NCI-H345 (cell line): ENCODE data around the gene SPTLC3.
A peak's percentile ranks its signal among the peaks of the same experiment; 100 is the strongest.

ENCODE experiments used
- DNase-seq: peaks from one replicate; lab custom pipeline; 2025; lab: John Stamatoyannopoulos, UW

SPTLC3 gene

DNA sequence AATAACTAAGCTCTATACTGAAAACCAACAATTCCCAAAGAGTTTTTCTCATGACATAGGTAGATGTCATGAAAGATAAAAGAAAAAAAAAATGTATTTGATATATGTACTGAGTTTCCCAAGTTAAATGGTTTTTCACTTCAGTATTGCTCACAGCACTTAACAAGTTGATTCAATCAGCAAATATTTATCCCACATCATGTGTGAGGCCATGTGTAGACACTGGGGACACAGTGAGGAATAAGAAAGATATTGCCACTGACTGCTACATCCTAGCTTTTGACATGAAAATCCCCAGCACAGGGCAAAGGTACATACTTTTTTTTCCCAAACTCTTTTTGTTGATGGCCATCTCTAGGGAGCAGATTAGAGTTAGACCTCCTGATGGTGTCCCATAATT is 25.3 kb downstream of the SPTLC3 start:
- DNase-seq = no peak

DNA sequence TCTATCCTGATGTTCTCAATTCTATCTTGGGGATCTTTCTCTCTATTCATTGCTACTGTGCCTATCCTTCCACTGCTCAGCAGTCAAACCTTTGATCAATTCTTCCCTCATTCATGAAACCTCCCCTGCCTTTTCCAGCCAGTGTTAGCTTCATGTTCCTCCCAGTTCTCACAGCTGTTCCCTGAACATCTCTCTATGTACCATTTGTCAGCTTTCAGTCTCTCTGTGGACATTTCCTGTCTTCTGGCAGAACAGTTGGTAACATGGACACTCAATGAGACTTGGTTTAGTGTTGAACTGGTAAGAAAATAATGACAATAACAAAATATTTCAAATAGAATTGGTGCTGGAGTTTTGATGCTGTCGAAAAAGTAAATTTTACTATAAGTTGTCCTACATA is 26.2 kb downstream of the SPTLC3 start:
- no peak for DNase-seq

DNA sequence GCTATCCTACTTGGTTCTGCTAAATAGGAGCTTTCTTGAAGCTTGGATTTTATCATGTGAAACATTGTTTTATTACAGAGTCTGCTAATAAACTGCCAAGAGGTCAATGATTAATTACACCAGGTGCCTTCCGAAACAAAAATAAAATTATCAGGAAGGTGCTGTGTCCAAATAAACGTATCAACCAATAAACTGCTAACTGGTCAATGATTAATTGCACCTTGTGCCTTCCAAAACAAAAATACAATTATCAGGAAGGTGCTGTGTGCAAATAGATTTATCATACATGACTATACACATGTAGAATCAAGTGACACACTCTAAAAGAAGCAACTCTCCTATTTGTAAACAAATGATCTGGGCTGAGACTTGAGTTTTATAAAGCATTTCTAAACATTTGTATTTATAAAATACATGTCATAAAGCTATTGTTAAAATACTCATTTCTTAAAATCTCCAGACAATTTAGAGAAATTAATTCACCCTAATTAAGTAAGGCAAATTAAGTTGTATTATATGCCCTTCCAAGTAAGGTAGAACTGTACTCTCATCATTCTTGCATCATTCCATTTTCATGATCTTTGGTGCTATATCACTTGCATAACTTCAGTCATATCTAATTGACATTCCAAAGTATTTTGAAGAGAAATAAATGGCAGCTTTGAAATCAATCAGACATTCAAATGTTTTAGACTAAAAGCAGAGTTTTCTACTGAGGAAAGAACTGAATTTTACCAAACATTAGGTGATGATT is 26.8 kb downstream of the SPTLC3 start:
- no peak for DNase-seq

DNA sequence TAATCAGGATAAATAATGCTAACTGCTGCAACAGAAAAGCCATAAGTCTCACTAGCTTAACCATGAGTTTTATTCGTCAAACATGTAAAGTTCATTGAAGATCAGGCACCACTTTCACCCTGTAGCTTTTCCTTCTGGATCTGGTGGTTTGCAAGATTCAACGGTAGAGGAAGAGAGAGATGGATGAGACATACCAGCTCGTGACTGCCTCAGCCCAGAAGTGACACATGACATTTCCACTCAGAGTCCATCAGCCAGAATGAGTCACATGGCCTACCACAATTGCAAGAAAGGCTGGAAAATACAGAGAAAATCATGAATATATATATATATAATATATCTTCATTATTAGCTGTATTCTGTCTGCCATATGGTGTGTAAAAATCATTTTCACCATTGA is 29.0 kb downstream of the SPTLC3 start:
- no peak for DNase-seq

DNA sequence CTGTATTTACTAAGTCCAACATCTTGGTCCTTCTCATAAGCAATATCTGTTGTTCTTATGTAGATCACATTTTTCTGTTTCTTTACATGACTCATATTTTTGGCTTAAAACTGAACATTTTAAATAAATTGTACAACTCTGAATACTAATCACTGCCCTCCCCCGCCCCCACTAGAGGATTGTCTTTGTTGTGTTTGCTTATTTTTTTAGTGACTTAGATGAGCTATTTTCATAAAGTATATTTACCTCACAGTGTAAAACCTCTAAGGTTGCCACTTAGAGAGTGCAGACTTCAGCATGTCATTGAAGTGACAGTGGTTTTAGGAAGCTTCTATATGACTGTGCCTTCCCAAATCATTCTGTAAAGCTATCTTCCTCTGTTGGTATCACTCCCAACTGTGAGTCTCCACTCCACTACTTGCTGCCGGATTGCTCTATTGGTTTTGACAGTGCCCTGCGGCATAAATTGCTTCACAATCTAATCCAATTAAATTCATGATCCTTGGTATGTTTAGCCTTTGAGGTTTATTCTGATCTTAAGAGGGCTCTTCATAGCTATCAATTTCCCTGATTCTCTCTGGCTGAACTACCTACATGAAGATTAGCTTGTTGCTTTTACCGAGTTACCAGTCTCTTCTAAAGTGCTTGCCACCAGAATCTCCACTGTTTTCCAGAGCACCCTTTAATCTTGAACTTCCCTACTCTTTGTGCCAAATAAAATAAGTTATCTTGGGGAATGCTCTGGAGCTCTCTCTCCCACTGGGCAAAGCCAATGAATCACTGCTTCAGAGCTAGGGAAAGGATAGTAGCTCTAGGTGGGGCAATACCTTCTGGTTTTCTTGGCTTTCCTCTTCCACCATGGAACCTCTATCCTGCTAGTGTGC is 33.0 kb downstream of the SPTLC3 start:
- DNase-seq = no peak

DNA sequence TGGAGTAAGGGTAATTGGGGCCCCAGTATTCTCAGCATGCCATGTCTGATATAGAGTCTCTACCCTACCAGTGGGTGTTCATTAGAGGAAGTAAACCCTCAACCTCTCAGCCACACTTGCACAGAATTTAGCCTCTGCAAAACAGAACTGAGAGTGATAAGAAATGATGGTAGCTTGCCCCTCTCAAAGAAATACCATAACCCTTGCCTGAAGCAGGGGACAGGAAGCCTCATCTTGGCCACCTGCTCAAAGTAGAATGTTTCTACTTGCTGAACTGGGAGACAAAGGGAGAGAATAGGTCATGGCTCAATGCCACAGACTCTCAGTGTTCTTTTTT is 33.7 kb downstream of the SPTLC3 start:
- no peak for DNase-seq

DNA sequence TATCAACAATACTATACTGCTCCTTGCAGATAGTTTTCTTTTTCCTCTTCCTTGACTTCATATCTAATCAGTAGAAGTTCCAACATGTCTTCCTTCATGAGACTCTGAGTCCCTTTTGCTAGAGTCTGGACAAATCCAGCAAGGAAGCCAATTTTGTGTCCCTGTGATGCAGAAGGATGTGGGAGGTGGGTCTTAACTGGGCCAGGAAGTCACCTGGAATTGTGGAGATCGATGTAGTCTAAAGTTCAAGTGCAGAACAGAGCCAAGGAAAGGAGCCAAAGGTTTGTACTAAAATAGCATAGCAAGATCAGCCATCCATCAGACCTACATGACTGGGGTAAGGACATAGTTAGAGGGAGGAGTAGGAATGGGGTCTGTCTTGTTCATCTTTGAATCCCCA is 37.6 kb downstream of the SPTLC3 start:
- no peak for DNase-seq

DNA sequence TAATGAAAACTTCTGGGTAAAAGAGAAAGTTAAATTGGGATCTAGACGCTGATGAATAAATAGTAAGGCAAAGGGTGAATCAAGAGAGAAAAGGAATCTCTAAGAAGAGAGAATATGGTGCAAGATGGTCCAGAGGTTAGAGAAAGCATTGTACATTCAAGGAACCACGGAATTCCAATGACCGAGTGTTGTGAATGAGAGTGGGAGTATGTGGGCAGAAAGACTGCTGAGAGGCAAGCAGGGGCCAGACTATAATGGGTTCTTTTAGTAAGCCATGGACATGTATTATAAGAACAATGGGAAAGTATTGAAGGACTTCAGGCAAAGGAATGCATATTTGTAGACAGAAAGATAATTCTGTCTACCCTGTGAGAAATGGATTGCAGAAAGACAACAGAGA is 45.2 kb downstream of the SPTLC3 start:
- DNase-seq = no peak

DNA sequence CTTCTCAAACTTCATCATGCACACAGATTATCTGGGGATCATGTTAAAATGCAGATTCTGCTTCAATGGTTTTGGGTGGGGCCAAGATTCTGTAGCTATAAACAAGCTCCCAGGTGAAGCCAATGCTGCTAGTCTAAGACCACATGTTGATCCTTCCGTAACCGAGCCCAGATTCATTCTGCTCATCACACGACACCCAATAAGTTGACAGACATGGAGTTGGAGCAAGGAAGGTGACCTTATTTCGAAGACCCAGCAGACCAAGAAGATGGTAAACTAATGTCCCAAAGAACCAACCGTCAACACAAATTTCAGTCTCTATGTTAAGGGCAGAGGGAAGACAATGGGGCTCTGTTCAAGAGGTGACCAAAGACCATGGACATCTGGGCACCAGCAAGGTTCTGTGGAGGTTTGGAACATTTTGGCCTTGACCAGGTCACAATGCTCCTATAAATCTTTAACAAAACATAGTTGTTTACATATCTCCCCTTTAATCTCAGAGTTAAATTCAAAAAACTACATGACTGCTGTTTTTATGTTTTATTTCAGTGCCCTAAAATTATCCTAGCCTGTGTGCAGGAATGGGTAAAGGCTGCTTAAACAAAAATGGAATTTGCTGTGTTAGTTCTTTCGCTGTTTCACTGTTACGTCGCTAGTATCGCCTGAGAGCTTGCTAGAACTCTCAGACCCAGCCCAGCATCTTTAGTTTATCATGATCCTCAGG is 50.1 kb downstream of the SPTLC3 start:
- no peak for DNase-seq

DNA sequence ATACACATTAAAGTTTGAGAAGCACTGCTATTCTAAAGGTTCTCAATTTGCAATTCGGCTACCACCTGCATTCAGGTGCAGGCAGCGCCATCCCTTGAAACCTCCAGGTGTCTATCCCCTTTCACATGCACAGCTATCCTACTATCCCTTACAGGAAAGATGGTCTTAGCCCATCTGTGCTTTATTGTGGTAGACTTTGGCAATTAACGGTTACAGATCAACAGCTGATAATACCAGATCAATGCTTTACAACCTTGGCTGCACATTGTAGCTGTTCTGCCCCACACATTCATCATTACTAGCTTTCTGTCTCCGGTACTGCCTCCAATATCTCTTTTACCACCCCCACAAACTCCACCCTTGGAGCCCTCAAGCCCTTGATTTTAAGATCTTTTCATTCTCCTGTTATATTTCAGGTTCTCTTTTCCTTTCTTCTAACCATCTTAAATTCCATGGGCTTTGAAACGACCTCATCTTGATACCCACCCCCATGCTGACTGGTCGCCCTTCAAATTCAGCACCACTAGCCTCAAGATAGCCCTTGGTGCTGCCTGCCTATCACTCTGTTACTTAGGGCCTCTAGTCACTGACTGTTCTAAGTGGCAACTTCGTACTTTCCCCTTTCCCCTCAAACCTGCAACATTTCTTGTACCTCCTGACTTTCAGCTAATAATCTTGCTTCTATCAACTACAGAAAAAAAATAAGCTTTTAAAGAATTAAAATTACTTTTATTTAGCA is 50.8 kb downstream of the SPTLC3 start:
- no peak for DNase-seq

DNA sequence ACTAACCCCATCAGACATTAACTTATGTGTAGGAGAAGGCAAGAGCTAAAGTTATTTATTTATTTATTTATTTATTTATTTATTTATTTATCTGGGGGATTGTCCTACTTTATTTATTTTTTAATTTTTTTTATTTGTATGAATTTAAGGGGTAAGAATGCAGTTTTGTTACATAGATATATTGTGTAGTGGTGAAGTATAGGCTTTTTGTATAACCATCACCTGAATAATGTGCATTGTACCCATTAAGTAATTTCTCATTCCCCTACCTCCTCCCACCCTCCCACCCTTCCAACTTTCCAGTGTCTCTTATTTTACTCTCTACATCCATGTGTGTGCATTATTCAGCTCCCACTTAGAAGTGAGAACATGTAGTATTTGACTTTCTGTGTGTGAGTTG is 51.6 kb downstream of the SPTLC3 start:
- DNase-seq = no peak

DNA sequence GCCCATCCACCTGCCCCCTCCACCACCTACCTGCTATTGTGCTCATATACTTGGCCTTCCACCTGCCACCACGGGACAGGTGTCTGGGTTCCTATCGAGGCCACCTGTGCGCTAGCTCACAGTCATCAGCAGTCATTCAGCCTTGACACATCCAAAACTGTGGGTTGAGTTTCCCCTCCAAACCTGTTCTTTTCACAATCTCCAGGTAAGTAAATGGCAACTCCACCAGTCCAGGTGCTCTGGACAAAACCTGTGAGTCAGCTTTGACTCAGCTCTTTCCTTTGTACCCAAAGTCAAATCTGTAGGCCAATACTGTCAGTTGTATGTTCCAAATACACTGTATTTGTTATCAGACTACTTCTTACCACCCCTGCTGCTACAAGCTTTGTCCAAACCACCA is 52.6 kb downstream of the SPTLC3 start:
- DNase-seq = peak; percentile 80

DNA sequence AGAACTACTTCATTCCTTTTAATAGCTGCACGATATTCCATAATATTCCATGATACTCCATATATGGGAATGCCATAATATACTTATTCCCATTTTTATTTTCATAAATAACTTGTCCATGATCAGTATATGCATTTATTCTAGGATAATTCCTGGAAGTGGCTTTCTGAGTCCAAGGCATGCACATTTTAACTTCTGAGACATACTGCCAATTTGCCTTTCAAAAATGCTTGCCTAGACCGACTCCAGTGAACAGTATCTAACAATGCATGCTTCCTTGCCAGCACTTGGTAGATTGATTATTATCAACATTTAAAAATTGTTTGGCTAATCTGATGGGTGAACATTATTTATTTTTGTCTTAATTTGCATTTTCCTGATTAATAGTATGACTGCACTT is 54.0 kb downstream of the SPTLC3 start:
- no peak for DNase-seq

DNA sequence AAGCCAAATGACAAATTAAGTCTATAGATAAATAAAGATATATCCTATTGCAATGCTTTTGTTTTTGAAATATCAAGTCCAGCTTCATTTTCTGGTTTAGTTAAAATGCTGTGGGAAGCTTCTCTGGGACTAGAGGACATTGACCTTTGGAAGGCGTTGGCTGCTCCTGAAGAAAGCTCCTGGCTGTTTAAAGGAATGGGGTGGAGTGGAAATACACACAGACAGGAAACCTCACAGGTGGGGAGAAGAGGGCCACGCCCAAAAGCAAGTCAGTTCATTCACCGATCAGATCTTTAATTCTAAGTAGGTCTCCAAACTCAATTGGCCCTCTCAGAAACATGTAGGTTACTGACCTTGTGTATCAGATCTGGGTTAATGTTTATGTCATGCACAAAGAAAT is 59.6 kb downstream of the SPTLC3 start:
- no peak for DNase-seq

DNA sequence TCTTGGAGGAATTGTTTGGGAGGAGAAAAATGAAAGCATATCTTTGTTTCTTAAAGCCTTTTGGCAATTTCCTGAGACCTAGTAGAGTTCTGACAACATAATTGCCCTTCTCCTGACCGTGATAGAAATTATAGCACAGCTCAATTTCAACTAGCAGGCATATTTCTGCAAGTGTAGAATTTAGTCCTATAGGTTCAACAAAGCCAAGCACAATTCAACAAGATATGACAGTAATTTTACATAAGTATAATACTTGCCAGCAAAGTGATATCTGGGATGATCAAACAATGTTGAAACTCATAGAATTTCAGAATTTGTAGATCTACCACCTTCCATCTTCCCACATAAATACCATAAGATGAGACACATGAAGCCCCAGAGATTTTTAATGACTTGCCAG is 73.1 kb downstream of the SPTLC3 start:
- no peak for DNase-seq

DNA sequence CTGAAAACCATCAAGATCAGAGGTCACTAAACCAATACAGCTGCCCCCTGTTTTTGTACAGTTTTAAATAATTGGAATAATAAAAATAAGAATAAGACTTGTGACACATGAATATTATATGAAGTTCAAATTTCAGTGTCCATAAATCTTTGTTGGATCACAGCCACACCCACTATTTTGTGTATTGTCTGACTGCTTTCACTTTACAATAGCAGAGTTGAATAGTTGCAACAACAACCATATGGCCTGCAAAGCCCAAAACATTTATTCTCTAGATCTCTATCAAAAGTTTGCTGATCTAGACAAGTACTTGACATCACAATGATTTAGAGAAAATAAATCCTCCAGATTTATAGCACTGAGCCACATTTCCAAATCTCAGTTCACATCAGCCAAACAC is 73.6 kb downstream of the SPTLC3 start:
- DNase-seq = no peak

DNA sequence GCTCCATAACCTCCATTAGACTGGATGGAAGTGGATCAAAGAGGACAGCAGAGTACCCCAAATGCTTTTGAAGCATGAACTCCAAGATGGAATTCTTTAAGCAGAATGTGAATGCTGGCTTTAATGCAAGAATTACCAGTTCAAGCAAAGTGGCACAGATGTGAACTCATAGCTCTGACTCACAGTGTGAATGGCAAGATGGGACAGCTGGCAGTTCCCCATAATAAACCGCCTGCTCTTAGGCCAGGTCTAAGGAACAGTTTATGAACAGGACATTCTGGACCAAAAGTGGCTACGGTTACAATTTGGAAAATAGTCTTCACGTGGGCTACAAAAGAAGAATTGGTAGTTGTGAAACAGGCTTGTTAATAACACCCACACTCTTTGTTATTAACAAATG is 76.5 kb downstream of the SPTLC3 start:
- DNase-seq = no peak

DNA sequence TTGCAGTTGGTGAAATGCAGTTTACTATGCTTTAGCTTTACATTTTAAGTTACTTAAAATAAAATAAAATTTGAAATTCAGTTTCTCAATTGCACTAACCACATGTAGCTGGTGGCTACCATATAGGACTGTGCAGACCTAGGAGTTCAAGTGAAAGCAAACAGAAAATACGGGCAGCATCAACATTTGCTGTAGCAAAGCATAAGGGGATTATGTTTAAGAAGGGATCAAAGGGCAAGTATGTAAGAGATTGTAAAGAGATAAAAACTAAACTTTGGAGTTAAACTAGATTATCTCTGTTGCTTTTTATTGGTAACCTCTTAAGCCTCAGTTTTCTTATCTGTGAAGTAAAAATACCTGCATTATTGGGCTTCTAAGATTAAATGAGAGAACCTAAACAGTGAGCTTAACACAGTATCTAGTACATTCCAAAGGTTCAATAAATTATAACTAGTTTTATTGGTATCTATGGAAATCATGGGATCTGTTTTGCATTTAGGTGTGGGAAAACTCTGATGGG is 81.2 kb downstream of the SPTLC3 start:
- DNase-seq = no peak

DNA sequence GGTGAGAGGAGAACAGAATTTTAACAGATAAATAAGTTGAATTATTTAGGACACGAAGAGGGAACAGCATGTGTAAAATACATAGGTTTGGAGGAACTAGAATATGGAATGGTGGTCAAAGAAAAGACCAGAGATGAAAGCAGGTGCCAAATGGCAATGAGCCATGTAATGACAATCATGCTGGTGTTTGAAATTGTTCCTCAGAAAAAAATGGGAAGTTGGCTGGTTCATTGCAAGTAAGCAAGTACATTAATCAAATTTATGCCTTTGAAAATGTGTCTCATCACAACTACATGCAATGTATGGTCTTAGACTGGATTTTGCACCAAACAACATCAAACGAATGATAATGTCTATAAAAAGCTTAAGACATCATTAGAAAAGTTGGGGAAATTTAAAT is 83.3 kb downstream of the SPTLC3 start:
- no peak for DNase-seq

DNA sequence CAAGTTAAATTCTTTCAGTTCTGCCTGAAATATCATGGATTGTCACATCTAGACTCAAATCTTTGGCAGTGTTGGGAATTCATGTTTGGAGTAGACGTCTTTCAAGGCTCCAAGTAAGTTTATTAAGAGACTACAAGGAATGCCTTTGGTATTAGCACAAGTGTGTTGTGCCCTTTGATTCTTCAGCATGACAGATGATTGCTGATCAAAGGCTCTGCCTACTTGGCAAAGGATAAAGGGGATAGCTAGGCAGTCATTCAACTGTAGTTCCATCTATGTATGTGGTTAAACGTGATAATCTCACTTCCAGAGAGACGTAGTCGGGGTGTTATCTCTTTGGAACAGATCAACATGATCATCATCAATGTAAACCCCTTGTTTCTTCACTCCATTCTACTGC is 86.2 kb downstream of the SPTLC3 start:
- DNase-seq = no peak

DNA sequence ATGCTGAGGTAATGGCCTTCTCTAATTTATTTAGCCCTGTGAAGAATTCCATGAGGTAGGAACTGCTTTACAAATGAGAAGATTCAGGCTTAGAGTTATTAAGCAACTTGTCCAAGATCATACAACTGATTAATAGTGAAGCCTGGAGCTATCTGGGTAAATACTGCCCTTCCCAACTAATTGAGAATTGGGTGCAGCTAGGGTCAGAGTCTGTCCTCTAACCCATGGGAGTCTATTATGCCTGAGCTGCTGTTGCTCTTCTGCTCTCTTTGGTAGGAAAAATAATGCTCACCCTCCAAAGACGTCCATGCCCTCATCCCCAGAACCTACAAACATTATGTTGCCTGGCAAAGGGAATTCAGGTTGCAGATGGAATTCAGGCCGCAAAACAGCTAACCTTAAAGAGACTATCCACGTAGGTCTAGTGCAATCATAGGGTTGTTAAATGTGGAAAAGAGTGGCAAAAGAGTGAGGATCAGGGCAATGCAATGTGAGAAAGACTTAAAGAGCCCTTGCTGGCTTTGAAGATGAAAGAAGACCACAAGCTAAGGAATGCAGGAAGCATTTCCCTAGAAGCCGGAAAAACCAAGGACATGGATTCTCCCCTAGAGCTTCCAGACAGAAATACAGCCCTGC is 90.1 kb downstream of the SPTLC3 start:
- DNase-seq = no peak

DNA sequence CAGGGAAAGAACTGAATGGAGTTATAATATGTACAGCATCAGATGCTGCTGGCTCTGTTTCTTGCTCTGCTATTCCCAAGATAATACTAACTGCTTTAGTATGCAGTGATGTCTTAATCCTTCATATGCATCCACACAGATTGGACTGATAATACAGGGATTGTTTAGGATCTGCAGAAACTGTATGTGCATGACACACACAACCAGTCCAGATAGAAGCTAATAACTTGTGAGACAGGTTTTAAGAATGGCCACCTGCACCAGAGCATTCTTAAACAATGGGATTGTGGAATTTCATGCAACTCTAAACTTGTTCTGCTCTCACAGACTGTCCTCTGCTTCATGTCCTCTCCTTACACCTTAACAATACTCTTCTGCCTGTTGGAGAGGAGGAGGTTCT is 90.9 kb downstream of the SPTLC3 start:
- DNase-seq = no peak
